HFFc6 (cell line): ENCODE measurements around the gene GOLGA8N. TPM values are rescaled to one million over a fixed set of nuclear protein-coding genes. Genes with fewer than 3 reads are reported as not detected.

Experiments used
- DNase-seq: peaks from one replicate; pipeline ENCODE4 v3.0.0-alpha.2; 2018
- H3K27ac Mint-ChIP-seq: 2 replicates; pipeline ENCODE4 v1.8.0; 2020; ENCODE audit warnings: mild to moderate bottlenecking, mixed read lengths
- H3K27me3 Mint-ChIP-seq: 2 replicates; pipeline ENCODE4 v1.8.0; 2021; ENCODE audit warnings: mild to moderate bottlenecking, moderate library complexity, mixed read lengths; ENCODE audit not compliant: insufficient read depth
- H3K36me3 Mint-ChIP-seq: 2 replicates; pipeline ENCODE4 v1.8.0; 2021; ENCODE audit warnings: low read depth, mixed read lengths
- H3K4me1 Mint-ChIP-seq: 2 replicates; pipeline ENCODE4 v1.8.0; 2020; ENCODE audit warnings: low read depth, mixed read lengths
- H3K4me3 Mint-ChIP-seq: 2 replicates; pipeline ENCODE4 v1.8.0; 2020; ENCODE audit warnings: mild to moderate bottlenecking, moderate library complexity, mixed read lengths
- H3K9me3 Mint-ChIP-seq: 2 replicates; pipeline ENCODE4 v1.8.0; 2020; ENCODE audit warnings: mild to moderate bottlenecking, mixed read lengths
- CTCF ChIP-seq: fragments of 200-600 bp; sonication (generic); IDR thresholded peaks from 2 replicates; pipeline ENCODE4 v1.5.0; 2021; ENCODE audit warnings: antibody characterized with exemption, mild to moderate bottlenecking
- total RNA-seq, 6 experiments: library from RNA; stranded (reverse); fragmentation: NEBNext Ultra II Directional; extraction: Animal tissue kit (Norgen Biotek cat#: 25700); gene quantifications; 2 replicates in 1 of 6; 3 replicates in 5 of 6; pipeline ENCODE4 v1.2.3, GENCODE V29; 2021

The GOLGA8N gene
- total RNA-seq, 6 experiments from 2014 or later = 0.37 to 1.4 (median 0.51) TPM

- H3K27ac Mint-ChIP-seq = peak overlapping the region; percentile 34
Observed at GRCh38 chr15:32643907-32644445, 50.7 kb downstream of the GOLGA8N start.

GRCh38 chr15:32646291-32646690 is 53.0 kb downstream of the GOLGA8N start:
- Mint-ChIP-seq H3K27me3 (peaks cover 2% of the 10 kb centered on the region; the same call in 1 of the 2 replicates), H3K4me3 (no peak overlapping the region), H3K36me3 (peaks cover 4% of the 10 kb centered on the region; the same call in 1 of the 2 replicates), H3K4me1 (peaks cover 43% of the 10 kb centered on the region), H3K27ac (no peak overlapping the region), H3K9me3 (no peaks in the 10 kb centered on the region)
- TF ChIP-seq CTCF = no peak
- DNase-seq = no peak

More at GRCh38 chr15:32643907-32644445, 50.7 kb downstream of the GOLGA8N start:
- H3K4me1 Mint-ChIP-seq = peaks cover 43% of the 10 kb centered on the region
- TF ChIP-seq CTCF = no peak
- peak; percentile 41 for DNase-seq
- no peak overlapping the region for H3K4me3 Mint-ChIP-seq
- H3K9me3 Mint-ChIP-seq = no peaks in the 10 kb centered on the region
- peaks cover 2% of the 10 kb centered on the region; the same call in 1 of the 2 replicates for H3K27me3 Mint-ChIP-seq
- H3K36me3 Mint-ChIP-seq = peaks cover 17% of the 10 kb centered on the region

- H3K9me3 Mint-ChIP-seq = no peaks in the 10 kb centered on the region
- peak; percentile 32 for DNase-seq
- H3K36me3 Mint-ChIP-seq = peaks cover 5% of the 10 kb centered on the region; the same call in 1 of the 2 replicates
- no peak overlapping the region for H3K4me3 Mint-ChIP-seq
- TF ChIP-seq CTCF = peak; percentile 74
- H3K27ac Mint-ChIP-seq = no peak overlapping the region; the same call in 1 of the 2 replicates
- no peaks in the 10 kb centered on the region; the same call in 1 of the 2 replicates for H3K27me3 Mint-ChIP-seq
- peaks cover 36% of the 10 kb centered on the region for H3K4me1 Mint-ChIP-seq
Observed at GRCh38 chr15:32649342-32649741, 56.1 kb downstream of the GOLGA8N start.

- Mint-ChIP-seq H3K36me3 (peaks cover 10% of the 10 kb centered on the region; the same call in 1 of the 2 replicates), H3K9me3 (no peaks in the 10 kb centered on the region), H3K4me1 (peaks cover 39% of the 10 kb centered on the region), H3K27ac (peak overlapping the region; percentile 51), H3K4me3 (no peak overlapping the region), H3K27me3 (no peaks in the 10 kb centered on the region; the same call in 1 of the 2 replicates)
- DNase-seq = peak; percentile 64
- TF ChIP-seq CTCF = peak; percentile 98
Observed at GRCh38 chr15:32651229-32651837, 58.1 kb downstream of the GOLGA8N start.

GRCh38 chr15:32652178-32652577 is 58.9 kb downstream of the GOLGA8N start:
- no peak for TF ChIP-seq CTCF
- Mint-ChIP-seq H3K27ac (peak overlapping the region; percentile 51; the same call in 1 of the 2 replicates), H3K27me3 (no peaks in the 10 kb centered on the region; the same call in 1 of the 2 replicates), H3K4me3 (no peak overlapping the region), H3K36me3 (peaks cover 10% of the 10 kb centered on the region; the same call in 1 of the 2 replicates), H3K9me3 (no peaks in the 10 kb centered on the region), H3K4me1 (peaks cover 43% of the 10 kb centered on the region)
- no peak for DNase-seq
